Measurements from ENCODE around the gene TBC1D21. TPM values are rescaled to one million over a fixed set of nuclear protein-coding genes. Genes with fewer than 3 reads are reported as not detected.

The TBC1D21 gene
- total and polyA plus RNA-seq, 9 donors: not detected

DNA sequence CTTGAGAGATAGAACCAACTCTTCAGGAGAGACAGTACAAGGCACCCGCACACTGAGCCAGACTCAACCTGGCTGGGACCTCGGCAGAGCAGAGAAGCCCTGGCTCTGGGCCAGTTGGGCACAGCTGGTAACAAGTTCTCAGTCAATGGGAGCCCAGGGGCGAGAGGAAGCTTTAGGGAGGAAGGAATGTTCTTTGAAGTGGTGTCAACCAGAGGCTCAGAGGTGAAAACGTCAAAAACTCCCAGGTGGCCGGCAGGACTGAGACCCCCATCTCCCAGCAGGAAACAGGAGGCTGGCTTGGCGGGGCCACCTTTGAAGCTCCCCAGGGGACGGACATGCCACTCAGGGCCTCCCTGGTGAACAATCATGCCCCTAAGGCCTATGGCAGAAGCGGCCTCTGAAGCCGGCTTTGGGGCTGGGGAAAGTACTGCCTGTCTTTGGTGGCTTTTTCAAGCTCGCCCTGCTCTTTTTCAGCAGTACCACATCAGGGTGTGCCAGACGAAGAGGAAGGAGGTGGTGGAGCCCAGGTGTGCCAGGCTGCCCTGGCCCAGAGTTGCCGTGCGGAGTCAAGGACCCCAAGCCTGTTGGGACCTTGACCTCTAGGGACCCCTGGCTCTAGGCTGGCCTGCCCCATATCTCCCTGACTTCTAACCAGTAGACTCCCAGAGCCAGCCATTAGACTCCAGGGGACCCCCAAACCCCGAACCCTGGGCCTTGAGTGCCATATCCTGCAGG is 16.7 kb upstream of the TBC1D21 start:
- intact Hi-C loops (cut with DNase I): no loop called here
- Histone ChIP-seq H3K27ac (no peak overlapping the region), H3K4me1 (ENCODE audit: insufficient read depth) (no peaks in the 10 kb centered on the region), H3K9me3 (no peaks in the 10 kb centered on the region), H3K4me3 (no peak overlapping the region), H3K36me3 (no peaks in the 10 kb centered on the region), H3K27me3 (no peaks in the 10 kb centered on the region)
- TF ChIP-seq POLR2A (IDR thresholded peaks at IDR 0.05) (no peak), EP300 (IDR thresholded peaks at IDR 0.05) (no peak)
- TF ChIP-seq, protein P1, sequence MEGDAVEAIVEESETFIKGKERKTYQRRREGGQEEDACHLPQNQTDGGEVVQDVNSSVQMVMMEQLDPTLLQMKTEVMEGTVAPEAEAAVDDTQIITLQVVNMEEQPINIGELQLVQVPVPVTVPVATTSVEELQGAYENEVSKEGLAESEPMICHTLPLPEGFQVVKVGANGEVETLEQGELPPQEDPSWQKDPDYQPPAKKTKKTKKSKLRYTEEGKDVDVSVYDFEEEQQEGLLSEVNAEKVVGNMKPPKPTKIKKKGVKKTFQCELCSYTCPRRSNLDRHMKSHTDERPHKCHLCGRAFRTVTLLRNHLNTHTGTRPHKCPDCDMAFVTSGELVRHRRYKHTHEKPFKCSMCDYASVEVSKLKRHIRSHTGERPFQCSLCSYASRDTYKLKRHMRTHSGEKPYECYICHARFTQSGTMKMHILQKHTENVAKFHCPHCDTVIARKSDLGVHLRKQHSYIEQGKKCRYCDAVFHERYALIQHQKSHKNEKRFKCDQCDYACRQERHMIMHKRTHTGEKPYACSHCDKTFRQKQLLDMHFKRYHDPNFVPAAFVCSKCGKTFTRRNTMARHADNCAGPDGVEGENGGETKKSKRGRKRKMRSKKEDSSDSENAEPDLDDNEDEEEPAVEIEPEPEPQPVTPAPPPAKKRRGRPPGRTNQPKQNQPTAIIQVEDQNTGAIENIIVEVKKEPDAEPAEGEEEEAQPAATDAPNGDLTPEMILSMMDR (IDR thresholded peaks at IDR 0.05): no peak
- 49 to 54% (median 53%) methylated on average over 14 of the region's 14 CpGs for WGBS, 3 donors
- DNase-seq: no peak

DNA sequence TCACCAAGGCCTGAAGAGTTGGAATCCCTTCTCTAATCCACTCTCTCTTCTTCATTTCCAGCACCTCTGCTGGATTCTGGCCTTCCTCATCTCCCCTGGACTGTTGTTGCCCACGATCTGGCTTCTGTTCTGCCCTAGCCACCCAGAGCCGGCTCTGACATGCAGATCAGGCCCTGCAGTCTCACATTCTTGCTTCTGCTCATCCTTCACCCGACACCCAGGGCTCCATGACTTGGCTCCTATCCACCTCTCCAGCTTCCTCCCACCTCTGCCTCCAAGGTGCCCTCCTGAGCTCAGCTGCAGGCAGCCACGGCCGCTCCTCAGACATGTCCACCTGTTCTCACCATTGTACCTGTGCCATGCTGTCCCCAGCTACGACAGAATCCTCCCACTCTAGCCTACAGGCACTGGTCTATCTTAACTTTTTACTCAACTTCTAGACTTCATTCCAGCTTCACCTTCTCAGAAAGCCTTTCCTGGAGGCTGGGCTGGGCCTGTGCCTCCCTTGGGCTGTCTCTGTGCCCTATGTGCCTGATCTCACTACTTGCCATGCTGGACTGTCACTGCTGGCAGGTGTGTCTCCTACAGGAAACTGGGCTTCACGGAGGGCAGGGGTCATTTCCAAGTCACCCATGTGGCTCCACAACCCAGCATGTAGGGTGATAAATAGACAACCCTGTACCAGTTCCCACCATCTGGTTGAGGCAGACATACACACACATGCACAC is 16.0 kb upstream of the TBC1D21 start:
- no peak for TF ChIP-seq POLR2A (IDR thresholded peaks at IDR 0.05)
- TF ChIP-seq EP300 (IDR thresholded peaks at IDR 0.05): no peak
- TF ChIP-seq, protein P1 (IDR thresholded peaks at IDR 0.05): no peak
- Histone ChIP-seq H3K9me3 (no peaks in the 10 kb centered on the region), H3K27me3 (no peaks in the 10 kb centered on the region), H3K4me3 (no peak overlapping the region), H3K4me1 (ENCODE audit: insufficient read depth) (no peaks in the 10 kb centered on the region), H3K27ac (no peak overlapping the region), H3K36me3 (no peaks in the 10 kb centered on the region)
- WGBS, 3 donors: 66 to 72% (median 70%) methylated on average over 7 of the region's 7 CpGs
- intact Hi-C loops (cut with DNase I): no loop called here
- DNase-seq: no peak

- Histone ChIP-seq H3K4me1 (ENCODE audit: insufficient read depth) (no peaks in the 10 kb centered on the region), H3K27ac (no peak overlapping the region), H3K4me3 (no peak overlapping the region), H3K9me3 (no peaks in the 10 kb centered on the region), H3K27me3 (no peaks in the 10 kb centered on the region), H3K36me3 (no peaks in the 10 kb centered on the region)
- TF ChIP-seq EP300 (IDR thresholded peaks at IDR 0.05) (no peak), POLR2A (IDR thresholded peaks at IDR 0.05) (no peak)
- TF ChIP-seq, protein P1 (IDR thresholded peaks at IDR 0.05): no peak
- no peak for DNase-seq
- 83 to 85% (median 85%) methylated on average over 6 of the region's 6 CpGs for WGBS, 3 donors
- intact Hi-C loops (cut with DNase I): no loop called here
Measured at GRCh38 chr15:73858062-73858461, 15.3 kb upstream of the TBC1D21 start.

DNA sequence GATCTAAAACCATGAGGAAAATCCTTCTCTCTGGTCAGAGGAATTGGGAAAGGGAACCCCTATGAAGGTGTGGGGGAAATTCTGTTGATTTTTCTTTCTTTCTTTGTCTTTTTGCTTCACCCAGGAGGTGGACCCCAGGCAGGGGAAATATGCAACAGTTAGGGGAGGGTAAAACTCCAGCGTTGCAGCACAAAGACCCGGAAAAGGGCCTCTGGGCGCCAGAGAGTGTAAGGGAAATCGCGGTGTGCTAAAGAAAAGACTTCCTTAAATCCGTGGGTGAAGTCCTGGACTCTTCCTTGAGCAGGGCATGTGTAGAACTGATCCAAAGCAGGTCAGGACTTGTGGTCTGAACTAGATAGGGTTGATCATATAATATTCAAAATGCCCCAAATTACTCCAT is 11.1 kb upstream of the TBC1D21 start:
- H3K9me3 ChIP-seq: no peaks in the 10 kb centered on the region
- 42 to 51% (median 43%) methylated on average over 6 of the region's 6 CpGs for WGBS, 3 donors
- intact Hi-C loops (cut with DNase I): no loop called here
- peaks cover 6% of the 10 kb centered on the region for H3K4me1 ChIP-seq (ENCODE audit: insufficient read depth)
- no peaks in the 10 kb centered on the region for H3K36me3 ChIP-seq
- no peak overlapping the region for H3K27ac ChIP-seq
- no peak for DNase-seq
- H3K4me3 ChIP-seq: no peak overlapping the region
- TF ChIP-seq, protein P1 (IDR thresholded peaks at IDR 0.05): no peak
- no peak for TF ChIP-seq EP300 (IDR thresholded peaks at IDR 0.05)
- no peak for TF ChIP-seq POLR2A (IDR thresholded peaks at IDR 0.05)
- no peaks in the 10 kb centered on the region for H3K27me3 ChIP-seq

All from ovary (tissue), 9 donors.